HG03565 (cell line): ENCODE data around the gene SLC9A8.

Source experiments
- ATAC-seq: cut with Tn5 transposase; IDR thresholded peaks from one replicate; pipeline ENCODE4 v1.9.1; 2021; ENCODE audit warnings: mild to moderate bottlenecking, moderate library complexity; ENCODE audit not compliant: unreplicated experiment

SLC9A8 gene

DNA sequence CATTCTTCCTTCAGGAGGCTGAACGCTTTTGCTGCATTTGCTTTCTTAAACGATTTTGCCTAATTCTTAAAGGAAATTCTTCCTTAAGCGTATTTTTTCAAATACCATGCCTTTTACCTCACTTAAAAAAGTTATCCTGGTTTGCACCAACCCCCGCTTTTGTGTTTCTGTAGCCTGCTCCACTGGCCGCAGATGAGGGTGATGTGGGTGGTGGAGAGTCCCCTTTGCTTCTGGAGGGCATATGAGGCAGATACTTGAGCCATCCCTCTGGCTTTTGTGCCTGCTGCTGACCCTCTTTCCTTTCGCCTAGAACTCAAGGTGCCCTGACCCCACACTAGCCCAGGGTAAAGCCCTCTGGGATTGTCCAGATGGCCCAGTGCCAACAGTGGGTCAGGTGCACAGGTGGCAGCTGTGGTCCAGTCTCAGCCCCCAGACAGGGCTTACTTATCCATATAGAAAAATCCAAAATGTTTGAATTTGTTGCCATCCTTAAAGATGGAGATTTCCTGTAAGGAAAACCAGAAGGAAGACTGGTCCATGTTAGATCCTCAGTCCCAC is 58.8 kb downstream of the SLC9A8 start:
- ATAC-seq: no peak

DNA sequence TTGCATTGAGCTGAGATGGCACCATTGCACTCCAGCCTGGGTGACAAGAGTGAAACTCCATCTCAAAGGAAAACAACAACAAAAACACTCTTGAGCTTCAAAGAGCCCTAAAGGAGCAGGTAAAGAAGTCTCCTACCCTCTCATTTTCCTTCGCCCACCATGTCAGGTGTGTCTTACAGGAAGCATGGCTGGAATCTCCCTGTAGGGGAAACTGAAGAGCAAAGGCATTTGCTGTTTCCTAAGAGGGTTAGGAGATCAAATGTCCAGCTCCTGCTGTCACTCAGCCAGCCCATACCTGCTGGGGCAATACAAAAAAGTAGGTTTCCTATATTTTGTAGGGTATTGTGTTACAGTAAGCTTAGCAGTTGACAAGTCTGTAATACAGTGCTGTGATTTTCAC is 59.4 kb downstream of the SLC9A8 start:
- no peak for ATAC-seq

DNA sequence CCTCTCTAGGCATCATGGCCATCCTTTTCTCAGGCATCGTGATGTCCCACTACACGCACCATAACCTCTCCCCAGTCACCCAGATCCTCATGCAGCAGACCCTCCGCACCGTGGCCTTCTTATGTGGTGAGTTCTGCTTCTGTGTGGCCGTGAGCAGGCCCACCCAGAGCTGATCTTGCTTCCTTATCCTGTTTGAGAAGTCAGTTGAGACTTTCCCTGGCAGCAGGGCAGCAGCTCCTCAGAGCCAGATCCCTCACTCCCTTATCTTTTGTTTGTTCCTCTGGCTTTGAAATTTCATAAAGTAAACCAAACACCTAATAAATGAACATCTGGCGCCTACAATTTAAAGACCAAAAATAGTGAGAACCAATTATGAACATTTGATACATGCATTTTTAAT is 62.1 kb downstream of the SLC9A8 start:
- no peak for ATAC-seq

DNA sequence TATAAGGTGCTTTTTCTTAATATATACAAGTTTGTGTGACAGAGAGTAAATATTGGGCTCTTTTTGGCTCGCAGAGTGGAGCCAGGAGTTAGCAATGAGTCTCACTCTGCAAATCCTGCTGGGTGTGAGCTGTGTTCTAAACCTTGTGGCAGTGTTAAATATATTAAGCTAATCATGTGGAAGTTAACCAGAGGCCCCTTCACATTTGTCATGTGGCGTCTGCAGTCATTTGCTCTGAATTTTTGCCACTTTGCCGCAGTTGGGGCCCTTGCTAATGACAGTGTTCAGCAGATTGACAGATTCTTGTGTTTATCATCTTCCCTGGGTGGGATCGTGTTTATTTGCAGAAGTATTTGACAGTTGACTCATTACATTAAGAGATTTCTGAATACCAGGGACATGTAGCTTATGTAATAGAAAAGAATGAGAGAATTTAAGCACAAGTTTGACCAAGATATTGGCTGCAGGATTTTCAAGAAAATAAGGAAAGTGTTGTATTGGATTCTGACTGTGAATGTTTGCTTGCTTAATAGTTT is 64.8 kb downstream of the SLC9A8 start:
- ATAC-seq: no peak

DNA sequence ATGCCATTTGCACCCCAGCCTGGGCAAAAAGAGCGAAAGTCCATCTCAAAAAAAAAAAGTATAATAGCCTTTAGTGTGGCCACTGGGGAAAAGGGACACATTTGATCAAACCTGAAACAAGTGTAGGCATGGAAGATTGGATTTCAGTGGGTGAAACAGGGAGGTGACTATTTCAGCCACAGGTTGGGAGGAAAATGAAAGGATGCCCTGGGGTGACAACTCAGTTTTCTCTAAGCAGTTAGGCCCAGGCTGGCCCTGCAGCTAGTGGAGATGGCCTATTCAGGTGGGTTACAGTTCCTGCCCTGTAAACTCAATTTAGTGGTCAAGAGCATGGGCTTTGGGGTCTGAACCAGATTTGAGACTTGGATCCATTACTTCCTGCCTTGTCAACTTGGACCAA is 66.3 kb downstream of the SLC9A8 start:
- ATAC-seq: no peak

DNA sequence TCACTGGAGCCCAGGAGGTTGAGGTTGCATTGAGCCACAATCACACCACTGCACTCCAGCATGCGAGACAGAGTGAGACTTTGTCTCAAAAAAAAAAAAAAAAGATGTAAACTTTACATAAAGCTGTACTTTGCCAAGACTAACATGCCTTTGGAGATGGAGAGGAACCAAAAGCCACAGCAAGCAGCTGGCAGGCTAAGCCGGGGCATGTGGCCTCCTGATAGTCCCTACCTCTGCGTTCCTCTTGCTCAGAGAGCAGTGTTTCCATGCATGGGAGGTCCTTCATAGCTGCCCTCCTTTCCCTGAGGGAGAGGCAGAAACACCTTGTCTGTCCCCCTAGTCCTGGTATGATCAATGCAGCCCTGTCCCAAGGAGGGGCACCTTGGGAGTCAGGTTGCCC is 67.5 kb downstream of the SLC9A8 start:
- ATAC-seq: no peak

DNA sequence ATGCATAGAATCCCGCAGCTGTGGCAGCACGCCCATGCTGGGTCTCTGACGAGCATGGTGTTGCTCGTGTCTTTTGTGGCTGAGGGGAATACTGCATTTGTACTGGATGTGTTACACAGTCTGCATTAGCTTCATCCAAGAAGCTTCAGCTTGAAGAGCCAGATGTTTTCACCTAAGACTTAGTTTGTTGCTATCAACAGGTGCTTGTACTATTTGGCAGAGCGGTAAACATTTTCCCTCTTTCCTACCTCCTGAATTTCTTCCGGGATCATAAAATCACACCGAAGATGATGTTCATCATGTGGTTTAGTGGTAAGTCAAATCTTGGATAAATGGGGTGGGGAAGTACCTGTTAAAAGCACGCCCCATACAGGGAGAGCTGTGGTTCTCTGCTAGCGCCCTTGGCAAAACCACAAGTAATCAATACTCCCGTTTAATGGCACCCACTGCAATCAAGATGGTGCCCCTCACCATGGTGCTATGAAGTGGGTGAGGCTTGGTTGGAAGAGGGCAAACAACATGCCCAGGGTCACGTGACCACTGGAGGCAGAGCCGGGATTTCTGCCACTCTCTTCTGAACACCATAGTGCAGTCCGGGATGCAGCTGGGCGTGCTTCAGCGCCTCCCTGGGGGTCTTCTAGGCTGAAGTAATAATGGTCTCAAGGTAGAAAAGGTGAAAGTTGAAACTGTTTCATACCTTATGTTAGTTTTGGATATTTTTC is 68.3 kb downstream of the SLC9A8 start:
- ATAC-seq: no peak

DNA sequence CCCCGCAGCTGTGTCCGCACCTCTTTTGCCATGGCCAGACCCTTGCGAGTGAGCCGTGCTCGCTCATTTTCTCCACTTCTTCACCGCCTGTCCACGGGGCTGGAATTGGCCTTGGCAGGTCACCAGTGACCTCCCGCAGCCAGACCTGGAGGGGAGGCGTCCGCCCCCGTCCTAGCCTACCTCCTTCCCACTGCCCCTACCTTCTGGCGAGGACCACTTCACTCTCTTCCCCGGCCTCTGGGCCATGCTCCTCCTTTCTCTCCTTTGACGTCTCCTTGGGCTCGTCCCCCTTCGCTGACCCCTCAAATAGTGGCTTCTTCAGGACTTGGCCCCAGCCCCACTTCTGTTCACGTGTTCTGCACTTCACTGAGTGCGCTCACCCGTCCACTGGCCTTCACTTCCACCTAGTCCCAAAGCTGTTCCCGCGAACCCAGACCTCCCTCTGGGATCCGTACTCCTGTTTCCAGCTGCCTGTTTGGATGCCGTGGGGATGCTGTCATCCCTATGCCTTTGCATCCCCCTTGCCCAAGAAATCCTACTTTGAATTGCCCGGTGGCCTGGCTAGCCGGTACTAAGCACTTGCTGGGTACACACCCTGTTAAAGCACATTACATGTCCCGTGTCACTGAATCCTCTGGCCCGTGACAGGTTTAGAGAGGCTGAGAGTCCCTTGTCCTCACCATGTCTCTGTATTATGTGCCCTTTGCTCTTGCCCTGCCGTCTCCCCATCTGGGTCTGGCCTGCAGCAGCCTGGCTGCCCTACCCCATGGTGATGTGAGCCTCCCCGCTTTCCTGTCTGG is 69.7 kb downstream of the SLC9A8 start:
- no peak for ATAC-seq

DNA sequence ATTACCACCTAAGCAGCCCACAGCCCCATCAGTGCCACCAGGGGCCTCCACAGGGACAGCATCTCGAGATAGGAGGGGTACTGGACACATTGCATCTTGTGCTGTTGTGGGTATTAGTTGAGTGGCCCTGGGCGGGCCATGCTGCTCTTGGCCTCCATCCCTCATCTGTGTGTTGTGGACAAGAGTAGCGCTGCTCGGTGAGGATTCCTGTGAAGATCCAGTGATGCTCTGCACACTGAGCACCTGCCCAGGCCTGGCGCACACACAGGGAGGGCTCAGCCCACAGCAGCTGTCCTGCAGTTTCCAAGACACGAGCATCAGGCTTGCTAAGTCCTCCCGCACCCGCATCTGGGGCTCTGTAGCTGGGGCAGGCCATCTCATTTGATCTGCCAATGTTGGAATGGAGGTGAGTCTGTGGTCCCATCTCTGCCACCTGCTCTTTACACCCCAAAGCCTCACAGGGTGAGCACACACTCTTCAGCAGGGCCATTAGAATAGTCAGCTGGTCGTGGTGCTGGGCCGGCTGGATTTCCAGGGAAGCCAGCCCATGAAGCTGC is 70.7 kb downstream of the SLC9A8 start:
- ATAC-seq: no peak

DNA sequence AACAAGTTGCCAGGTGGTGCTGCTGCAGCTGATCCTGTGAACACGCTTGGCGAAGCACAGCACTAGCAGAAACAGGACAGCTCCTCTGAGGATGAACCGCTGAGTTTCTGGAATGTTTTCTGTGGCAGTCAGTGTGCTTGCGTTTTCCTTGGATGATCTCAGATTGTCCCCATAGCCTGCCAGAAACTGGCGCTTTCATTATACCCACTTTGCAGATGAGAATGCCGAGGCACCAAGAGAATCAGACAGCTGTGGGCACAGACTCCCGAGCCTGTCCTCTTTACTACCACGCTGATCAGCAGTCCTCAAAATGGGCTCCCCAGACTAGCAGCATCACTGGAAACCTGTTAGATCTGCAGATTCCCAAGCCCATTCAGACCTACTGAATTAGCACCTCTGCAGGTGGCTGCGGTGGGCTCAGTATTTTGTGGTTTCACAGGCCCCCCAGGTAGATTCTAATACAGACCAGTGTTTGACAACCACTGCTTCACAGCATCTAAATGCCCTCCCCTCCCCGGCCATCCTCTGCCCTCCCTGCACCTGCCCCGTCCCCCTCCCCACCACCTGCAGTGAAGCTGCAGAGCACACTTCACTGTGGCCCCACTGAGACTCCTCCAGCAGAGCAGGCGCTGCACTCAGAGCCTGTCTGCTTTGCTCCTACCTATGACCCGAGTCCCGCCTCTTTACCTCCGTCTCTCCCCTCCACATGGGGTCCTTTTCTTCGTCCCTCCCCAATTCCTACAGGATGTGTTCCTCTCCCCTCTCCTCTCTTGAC is 73.1 kb downstream of the SLC9A8 start:
- ATAC-seq: no peak

DNA sequence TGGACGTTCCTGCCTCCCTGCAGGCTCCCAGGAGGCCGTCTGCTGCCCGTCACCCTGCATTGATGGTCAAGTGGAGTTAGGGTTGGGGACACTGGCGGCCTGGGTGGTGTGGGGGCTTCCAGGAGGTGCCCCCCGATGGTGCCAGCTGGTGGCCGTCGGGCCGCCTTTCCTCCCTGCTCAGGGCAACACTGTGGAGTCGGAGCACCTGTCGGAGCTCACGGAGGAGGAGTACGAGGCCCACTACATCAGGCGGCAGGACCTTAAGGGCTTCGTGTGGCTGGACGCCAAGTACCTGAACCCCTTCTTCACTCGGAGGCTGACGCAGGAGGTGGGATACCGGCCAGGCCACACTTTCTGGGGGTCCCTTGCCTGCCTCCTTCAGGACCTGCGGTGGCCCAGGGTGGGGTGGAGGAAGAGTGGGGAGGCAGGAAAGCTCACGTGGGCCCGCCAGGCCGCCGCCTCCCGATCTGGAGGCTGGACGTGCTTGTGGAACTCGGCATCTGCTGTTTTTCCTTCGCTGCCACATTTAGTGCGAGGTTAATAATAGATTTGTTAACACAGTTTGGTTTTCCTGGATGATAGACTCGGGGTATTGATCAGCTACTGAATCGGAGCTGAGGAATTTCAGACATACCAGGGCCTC is 74.1 kb downstream of the SLC9A8 start:
- ATAC-seq: no peak

DNA sequence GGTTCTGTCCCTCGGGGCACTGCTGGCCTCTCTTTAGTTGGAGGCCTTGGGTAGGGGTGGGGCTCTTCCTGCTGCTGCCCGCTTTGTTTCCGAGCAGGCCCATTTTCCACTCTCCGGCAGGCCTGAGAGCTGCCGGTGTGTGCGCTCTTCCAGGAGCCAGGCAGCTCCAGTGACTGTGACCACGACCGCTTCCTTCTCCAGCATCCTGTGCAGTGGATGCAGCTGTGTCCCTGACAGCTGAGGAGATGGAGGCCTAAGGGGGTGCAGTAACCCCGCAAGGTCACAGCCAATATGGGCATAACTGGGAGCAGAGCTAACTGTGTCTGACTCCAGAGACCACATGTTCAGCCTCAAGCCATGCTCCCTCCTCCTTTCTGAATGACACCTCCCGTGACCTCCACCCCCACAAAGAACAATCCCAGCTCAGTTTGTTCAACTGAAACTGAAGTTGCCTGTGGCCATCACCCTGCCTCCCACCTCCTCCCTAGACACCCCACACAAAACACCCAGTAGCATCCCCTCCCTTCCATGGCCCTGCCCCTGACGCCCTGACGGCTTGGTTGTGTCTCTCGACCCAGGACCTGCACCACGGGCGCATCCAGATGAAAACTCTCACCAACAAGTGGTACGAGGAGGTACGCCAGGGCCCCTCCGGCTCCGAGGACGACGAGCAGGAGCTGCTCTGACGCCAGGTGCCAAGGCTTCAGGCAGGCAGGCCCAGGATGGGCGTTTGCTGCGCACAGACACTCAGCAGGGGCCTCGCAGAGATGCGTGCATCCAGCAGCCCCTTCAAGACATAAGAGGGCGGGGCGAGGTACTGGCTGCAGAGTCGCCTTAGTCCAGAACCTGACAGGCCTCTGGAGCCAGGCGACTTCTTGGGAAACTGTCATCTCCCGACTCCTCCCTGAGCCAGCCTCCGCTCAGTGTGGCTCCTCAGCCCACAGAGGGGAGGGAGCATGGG is 74.9 kb downstream of the SLC9A8 start:
- ATAC-seq: no peak

DNA sequence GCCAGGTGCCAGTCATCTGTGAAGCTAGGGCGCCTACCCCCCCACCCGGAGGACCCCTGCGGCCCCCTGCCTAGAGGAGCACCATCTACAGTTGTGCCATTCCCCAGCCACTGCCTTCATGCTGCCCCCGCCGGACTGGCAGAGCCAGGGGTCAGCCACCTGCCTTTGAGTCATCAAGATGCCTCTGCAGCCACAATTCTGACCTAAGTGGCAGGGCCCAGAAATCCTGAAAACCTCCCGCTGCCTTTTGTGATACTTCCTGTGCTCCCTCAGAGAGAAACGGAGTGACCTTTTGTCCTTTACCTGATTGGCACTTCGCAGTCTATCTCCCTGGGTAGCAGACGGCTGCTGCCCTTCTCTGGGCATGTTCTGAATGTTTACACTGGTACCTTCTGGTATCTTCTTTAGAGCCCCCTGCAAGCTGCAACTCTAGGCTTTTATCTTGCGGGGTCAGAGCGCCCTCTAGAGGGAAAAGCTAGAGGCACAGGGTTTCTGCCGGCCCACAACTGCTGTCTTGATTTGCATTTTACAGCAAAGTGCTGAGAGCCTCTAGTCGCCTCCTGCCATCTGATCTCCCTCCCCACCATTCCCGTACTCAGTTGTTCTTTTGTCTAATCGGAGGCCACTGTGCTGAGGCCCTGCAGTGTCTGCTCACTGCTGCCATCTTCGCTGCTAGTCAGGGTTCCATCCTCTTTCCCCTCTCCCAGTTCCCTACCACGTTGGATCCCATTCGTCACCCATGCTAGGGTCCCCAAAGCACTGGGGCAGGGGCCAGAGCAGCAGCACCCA is 75.8 kb downstream of the SLC9A8 start:
- no peak for ATAC-seq

DNA sequence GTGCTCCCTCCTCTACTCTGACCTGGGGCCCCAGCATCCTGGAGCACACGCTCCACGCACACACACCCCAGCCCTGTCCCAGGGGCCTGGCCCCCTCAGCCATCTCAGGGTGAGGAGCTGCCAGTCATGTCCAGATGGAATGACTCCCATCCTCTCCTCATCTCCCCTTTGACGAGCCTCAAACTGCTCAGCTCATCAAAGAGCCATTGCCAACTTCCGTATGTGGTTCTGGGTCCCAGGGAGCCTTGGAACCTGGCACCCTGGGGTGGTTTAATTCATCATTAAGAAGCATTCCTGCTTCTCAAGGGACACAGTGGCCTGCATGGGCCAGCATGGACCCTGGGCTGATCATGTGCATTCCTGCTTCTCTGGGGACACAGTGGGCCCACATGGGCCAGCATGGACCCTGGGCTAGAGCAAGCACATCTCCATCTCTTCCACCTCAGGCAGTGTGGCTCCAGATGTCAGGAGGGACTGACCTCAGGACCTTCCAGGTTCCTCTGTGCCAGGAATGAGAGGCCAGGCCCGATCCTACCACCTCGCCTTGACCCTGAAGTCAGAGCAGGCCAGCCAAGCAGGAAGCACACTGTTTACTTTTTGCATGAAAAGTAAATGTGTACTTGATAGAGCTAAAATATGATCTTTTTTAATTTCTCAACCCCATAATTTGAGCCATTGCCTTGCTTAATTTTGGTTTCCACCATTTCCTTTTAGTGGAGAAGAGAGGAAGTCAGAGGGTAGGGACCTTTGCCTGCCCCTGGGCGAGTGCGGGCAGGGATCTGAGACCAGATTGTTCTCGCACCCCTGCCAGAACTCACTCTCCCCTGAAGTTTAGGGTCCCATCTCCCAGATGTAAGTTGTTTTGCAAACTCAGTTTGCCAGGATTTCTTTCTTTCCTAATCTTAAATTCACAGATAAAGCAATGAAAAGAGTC is 76.6 kb downstream of the SLC9A8 start:
- no peak for ATAC-seq

DNA sequence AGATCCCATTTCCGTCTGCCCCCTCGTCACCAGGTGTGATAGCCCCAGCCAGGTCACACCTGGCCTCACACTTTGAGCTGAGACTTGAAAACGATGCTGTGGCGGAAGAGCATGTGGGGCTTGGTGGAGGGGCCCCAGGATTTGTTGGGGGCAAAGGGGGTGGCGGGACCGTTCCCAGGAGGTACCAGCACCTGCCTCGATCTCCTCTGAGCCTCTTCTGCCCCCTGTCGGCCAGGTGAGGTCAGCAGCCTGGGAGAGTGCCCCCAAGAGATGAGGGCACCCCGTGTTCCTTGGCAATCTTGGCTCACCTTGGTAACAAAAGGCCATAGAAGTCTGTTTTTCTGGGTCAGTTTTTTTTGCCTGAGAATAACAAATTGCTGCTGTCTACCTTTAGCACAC is 77.3 kb downstream of the SLC9A8 start:
- ATAC-seq: no peak

DNA sequence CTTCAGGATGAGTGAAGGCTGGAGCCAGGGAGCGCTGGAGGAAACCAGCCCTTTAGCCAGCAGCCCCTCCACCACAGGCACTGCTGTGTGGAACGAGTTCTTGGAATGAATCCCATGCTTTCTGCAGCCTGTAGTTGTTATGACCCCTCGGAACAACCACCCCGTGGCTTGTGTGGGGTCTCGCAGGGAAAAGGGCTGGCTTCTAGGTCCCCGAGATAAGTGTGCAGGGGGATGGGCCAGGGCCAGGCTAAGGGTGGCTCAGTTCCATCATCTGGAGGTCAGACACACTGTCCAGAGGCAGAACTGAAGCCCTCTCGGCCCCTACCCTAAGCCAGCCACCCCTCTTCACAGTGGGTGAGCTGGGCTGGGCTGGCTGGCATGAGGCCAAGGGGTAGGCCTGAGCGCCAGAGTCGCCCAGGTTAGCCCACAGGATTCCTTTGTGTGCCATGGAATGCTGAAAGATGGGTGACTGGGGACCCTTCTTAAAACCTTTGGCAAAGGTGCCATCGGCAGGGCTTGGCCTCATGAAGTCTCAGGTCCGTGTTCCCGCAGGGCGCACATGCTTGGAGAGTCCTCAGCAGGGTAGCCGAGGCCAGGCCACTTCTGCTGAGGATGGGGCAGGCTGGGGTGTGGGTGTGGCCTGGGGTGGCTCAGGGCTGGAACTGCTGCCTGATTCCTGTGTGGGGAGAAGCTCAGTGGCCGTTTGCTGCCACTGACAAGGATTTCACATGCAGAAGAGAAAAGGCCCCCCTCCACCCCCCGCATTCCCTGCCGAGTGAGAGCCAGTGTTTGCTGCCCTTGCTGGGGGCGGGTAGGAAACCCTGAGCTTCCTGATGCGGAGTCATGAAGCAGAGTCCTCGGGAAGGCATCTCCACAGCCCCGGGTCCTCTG is 78.1 kb downstream of the SLC9A8 start:
- ATAC-seq: no peak
